ENCODE results near the gene VPS72.
A peak's percentile ranks its signal among the peaks of the same experiment; 100 is the strongest.

The VPS72 gene

DNA sequence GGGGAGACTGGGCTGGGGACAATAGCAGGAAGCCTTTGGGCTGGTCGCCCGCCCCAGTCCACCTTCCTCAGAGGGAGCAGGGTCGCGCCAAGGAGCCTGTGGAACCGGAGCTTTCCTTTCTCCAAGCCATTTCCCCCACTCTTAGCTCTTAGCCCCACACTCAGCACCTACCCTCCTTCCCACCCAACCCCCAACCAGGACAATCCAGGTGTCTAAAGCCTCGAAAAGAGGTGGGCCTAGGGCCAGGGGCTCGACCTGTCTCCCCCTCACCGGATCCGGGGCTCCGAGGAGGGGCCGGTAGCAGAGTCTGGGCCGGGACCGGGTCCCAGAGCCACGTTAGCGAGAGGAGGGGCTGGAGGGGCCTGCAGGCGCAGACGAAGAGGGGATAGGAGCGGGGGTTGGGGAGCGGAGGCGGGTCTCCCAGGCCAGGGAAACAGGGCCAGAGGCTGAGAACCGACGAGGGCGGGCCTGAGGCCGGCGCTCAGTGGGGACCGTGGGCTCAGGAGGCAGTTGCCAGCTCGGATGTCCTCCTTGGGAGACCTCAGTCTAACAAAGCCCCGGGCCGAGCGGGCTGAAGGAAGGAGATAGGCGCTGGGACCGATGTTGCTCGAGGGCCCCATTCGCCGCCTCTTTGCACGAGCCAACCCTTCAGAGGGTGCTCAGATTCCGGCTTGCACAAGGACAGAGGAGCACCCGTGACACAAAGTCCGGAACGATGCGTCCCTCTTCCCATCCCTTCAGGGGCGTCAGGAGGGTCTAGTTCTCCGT is 44.5 kb downstream of the VPS72 start:
- no peak for DNase-seq (ENCODE audit: low read depth in 2 of 2)

DNA sequence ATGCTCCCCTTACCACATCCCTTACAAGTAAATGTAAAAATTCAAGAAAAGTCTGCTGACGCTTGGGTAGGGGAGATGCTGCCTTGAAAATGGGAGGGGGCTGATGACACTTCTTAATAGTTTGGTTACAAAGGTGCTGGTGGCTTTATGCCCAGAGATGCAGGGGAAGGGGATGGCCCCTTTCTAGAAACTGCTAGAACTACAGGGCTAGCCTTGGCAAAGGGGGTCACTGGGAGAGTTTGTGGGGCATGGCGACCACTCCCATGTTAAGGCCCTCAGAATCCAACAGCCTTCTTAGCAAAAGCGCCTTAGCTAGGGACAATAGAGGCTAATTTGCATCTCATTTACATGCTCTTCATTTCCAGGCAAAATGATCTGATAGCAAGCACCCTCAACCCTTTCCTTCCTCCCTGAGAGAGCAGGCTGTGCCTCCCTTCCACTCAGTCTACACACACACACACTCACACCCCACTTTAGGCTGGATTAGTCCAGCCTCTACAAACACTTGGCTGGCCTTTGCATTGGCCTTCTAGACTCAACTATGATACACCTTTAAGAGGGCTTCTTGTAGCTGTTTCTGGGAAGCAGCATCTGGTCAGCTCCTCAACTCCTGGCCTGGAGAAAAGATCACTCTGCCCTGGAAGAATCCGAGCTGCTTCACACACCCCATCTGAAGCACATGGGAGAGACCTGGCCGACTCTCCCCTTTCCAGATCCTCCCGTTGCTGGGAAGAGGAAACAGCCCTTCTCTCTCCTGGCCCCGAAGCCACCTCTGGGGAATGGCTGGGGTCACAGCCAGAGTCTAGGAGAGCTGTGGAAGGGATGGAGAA is 45.3 kb downstream of the VPS72 start:
- DNase-seq (ENCODE audit: low read depth in 2 of 2), result no peak

DNA sequence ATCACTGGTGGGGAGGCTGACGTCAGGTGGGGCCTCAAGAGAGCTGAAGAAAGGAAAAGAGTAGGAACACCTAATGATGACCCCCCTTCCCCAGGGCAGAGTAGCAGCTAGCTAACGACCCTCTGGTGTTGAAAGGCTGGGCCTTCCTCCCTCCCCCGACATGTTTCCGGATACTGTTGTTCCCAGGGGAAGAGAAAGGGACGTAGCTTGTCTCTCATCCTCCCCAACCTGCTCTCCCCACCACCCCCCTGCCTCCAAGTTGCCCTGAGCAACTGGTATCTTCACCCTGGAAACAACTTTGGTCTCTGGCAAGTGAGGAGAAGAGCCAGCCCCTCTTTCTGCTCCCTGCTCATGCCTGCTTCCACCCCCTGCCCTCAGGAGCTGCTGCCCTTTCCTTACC is 46.0 kb downstream of the VPS72 start:
- DNase-seq (ENCODE audit: low read depth in 2 of 2), result no peak

DNA sequence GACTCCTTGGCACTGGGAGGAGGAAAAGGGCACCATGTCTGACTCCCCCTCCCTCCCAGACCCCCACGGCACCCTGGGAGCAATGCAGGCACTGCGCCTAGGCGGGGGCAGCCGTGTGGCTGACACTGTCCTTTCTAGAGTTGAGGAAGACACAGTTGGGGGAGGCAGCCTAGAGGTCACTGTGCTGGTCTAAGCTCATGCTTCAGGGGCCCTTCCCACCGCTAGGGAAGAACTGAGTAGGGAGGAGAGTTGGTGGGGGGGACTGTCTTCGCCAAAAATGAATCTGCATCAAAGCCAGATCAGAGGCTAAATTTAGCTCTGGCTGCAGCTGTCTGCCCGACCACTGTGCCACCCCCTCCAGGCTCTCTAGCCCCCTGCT is 47.0 kb downstream of the VPS72 start:
- no peak for DNase-seq (ENCODE audit: low read depth in 2 of 2)

DNA sequence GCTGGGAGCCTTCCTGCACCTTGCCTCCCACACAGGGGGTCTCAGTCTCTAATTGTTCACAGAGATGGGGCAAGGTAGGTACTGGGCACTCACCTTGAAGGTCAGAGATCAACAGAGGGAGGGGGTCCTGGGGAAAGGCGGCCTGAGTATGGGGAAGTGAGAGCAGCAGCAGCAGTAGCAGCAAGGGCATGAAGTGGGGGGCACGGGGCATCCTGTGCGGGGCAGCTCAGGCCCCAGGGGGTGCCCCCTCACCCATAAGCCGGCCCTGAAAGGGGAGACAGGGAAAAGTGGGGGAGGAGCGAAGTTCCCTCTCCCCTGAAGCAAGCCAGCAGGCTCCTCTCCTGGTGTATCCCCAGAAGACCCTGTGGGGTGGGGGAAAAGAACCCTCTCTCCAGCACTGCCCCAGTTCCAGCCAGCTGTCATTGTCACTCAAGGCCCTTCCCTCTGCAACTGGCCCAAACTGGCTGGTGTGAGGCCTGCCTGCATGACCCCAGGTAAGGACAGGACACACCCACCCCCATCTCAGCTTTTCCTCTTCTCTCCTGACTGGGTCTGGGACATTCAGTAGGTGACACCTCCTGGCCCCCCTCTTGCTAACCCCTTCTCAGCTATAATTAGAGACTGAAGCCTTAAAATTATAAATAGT is 47.5 kb downstream of the VPS72 start:
- no peak for DNase-seq (ENCODE audit: low read depth in 2 of 2)

DNA sequence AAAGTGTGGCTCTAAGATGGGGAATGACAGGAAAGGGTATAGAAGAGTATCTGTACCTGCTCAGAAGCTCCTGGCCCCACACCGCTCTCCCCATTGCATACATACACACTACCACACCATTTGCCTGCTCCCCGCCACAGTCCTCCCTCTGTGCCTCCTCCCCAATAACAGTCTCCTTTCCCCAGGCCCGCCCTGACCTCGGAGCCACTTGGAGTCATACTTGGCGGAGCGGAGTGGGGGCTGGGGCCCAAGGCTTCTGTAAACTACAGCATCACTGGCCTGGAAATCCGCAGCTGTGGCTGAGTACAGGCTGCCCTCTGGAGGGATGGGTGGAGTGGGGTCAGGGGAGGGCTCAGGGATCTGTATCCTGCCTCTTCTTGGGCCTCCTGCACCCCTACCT is 52.2 kb downstream of the VPS72 start:
- no peak for DNase-seq (ENCODE audit: low read depth in 2 of 2)

DNA sequence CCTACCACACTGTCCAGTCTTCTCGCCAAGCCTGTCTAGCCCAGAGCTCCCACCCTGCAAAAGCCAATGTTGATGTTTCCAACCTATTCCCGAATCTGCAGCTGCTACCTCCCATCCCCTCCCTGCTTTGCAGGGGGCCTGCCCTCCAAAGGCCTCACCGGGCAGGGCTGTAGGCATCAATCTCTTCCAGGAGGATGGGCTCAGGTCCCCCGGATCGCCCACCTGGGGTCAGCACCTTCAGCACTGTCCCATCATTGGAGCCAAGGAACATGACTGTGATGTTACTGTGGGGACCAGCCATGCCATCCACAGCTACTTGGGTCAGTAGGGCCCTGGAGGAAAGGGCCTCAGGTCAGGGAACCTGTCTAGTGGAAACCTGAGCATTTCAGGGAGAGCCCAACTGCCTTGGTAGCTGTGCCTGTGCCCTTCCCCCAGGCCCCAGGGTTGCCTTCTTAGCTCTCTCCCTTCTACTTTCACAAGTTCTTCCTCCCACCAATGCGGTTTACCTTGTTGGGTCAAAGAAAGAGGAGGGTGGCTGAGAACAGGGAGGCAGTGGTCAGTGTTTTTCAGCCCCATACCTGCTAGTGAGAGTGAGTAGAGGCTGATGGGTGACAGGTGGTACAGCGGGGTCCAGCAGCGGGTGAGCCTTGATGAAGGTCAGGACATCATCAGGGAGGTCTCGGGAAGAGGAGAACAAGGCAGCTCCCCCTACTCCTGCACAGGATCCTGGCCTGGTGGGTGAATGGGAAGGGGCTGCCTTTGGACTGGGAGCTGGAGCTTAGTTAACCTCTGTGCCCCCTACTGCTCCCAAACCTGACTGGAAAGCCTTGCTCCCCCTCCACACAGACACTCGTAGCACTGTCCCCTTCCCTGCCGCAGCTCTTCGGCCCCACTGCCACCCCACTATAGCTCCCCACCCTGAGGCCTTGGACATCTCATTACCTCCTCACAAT is 54.3 kb downstream of the VPS72 start:
- DNase-seq (ENCODE audit: low read depth in 2 of 2), result no peak

DNA sequence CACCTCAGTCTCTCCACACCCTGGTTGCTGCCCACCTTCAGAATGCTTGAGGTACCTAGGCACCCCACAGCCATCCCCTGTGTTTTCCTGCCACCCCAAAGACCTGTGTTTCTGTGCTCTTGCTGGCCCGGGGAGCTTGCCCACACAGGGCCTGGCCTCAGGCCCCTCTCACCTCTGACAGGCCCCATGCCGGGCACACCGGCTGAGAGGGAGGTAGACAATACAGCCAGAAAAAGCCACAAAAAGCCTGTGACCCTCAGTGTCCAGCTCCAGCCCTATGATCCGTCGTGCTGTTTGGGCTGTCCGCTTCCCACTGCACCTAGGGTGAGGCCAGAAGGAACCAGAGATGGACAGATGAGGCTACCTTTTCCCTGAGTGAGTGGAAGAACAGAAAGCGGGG is 55.0 kb downstream of the VPS72 start:
- no peak for DNase-seq (ENCODE audit: low read depth in 2 of 2)

DNA sequence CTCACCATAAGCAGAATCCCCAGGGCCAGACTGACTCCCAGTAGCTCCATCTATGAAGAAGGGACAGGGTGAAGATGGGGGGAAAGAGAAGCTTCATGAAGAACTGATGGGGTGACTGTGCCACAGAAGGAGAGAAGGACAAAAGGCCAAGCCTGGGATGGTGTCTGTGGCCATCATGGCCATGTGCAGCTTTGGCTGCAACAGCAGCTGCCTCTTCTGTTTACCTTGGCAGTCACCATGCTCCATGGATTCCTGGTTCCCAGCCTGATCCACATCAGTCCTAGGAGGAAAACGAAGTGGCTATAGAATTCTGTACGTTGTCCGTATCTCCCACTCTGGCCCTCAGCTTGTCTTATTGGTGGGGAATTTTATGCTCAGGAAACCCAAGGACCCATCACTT is 55.6 kb downstream of the VPS72 start:
- no peak for DNase-seq (ENCODE audit: low read depth in 2 of 2)

DNA sequence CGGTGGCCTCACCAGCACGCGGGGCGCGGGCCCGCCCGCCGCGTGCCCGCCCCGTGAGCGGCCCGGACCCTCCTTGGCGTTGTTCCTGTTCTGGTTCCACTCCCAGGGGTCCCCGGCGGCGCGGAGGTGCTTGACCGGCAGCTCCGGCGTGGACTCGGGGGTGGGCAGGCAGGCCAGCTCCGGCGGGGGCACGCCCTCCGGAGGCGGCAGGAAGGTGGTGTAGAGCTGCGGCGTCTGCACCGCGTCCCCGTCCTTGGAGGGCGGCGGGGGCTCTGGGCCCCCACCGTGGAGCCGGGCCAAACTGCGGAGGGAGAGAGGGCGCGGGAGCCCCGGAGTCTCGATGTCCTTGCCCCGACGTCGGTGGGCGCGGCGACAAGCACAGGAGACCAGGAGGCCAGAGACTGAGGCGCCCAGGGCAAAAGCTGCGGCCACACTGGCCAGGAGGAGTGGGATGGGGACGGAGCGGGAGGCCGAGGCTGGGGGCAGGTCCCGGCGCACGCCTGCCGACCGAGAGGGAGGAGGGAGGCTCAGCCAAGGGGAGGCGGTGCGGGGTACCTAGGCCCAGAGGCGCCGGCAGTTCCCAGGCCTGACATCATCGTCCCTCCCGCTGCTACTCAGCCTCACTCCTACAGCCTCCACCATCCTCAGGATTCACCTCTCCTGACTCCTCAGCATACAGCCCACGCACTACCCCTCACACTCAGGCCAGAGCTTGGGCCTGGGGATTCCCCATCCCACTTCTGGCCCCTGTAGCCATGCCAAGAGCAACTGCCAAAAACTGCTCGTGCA is 56.8 kb downstream of the VPS72 start:
- no peak for DNase-seq (ENCODE audit: low read depth in 2 of 2)

DNA sequence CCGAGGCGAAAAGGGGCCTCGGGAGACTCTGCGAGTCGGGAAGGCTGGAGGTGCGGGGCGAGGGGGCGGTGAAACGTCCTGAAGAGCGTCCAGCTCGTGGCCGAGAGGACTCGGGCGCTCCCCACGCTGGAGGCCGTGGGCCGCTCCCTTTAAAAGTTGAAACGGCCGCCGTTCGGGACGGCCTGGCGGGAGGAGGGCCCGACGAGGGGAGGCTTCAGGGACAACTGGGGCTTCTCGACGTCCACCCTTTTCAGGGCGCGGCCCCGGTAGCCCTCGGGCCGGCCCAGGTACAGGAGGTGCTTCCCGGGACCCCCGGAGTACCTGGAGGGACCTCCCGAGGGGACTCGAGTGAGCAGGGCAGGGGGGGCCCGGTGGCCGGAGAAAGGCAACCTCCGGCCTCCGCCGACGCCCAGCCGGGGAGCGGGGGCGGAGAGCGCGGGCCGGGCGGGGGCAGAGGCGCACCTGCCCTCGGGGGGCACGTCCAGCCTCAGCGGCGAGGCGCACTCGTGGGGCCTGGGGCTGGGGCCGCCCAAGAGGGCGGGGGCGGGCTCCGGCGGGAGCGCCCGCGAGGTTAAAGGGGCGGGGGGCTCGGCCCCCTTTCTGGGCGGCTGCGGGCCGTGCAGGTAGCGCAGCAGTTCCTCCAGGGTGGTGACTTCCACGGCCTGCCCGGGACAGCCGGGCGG is 57.5 kb downstream of the VPS72 start:
- no peak for DNase-seq (ENCODE audit: low read depth in 2 of 2)

DNA sequence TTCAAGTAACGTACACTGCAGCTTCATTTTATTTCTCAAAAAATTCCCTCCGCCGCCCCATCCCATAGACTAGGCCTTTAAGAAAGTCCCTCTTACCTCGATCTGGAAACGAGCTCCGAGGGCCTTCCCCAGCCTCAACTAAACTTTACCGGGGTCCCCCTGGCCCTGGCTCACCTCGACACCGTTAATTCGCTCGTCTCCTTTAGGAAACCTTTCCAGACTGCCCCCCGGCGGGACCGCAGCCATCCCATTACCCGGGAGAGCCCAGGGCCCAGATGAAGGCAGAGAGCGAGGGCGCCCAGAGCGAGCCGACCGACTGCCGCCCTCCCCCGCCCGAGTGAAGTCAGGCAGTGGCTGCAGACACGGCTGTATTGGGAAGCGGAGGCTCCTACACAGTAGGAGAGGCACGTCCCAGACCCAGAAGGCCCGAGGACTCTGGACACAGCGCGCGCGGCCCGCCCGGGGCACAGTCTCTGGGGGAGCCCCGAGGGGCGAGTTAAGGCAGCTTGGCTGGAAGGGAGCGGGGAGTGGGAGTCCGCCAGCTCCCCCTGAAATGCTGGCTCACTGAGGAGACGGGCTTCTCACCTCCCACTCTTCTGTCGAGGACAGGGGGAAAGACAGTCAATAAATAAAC is 58.2 kb downstream of the VPS72 start:
- DNase-seq (ENCODE audit: low read depth in 2 of 2), result no peak

DNA sequence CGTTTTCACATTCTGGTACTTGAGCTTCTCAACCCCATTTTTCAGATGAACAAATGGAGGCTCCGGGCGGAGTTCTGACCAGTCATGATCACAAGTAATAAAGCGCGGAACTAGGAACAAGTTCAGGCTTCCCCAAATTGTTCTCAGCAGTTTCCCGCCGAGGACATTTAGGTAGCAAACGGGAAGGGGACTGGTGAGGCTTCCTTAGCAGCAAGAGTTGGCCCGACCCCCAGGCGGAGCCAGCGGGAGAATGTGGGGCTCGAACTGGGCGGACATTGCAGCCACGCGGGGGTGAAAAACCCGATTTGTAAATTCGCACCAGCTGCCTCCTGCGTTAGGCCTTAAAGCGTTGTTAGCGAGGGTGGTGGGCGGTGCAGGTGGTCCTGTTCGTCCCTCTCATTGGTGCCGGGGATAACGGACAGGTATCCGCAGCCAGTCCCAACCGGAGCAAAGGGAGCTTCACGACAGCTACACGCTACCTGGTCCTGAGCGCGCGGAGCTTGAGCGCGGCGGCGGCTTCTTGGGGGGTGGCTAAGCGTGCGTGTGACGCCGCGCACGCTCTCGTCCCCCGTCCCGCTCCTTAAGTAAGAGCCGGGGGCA is 58.9 kb downstream of the VPS72 start:
- DNase-seq (ENCODE audit: low read depth in 2 of 2), result peak; percentile 58 to 69

DNA sequence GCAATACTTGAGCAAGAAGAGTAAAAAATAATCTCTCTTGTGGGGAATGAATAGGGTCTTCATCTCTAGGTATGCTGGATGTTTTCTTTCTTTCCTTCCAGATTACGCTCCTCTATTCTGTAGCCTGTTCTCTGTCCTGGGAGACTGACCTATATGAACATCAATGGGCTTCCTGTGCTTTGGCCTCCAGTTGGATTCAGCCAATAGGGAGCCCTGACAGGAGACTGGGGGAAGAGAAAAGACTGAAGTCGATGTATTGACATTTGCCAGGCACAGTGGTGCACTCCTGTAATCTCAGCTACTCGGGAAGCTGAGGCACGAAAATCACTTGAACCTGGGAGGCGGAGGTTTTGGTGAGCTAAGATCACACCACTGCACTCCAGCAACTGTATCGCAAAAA is 61.2 kb downstream of the VPS72 start:
- DNase-seq (ENCODE audit: low read depth in 2 of 2), result no peak

All from stimulated activated CD8-positive, alpha-beta memory T cell treated with anti-CD3 and anti-CD28 coated beads, Interleukin-15, amount 100 ng/mL, for 4 hours (primary cell).